HG03159 (cell line): Measurements from ENCODE around the gene RALGPS1.

Experiments used
- ATAC-seq: cut with Tn5 transposase; IDR thresholded peaks from one replicate; pipeline ENCODE4 v1.9.1; 2021; ENCODE audit warnings: mild to moderate bottlenecking, moderate library complexity; ENCODE audit not compliant: unreplicated experiment

Gene RALGPS1

DNA sequence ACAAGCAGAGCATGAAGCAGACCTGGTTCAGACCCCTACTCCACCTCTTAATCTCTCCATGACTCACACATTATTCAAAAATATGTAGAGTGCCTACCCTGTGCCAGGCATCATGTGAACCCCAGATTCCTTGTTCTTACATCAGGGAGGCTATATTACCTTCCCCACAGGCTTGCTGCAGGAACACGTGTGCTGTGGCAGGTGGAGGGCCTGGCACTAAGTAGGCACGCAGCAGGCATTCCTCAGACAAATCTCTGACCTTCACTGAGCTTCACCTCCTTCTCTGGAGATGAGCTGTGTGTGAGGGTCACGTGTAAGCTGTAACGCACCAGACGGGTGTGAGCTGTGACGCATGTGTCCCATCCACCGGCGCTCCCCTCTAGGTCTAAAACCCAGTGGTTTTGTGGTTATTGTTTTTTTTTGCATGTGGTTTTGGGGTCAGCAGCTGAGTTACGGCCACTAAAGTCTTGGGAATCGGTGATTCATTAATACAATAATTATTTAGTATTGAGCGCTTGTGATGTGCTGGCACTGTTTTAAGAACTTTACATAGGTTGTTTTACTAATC lies 177.5 kb downstream of the RALGPS1 start:
- ATAC-seq, result no peak

DNA sequence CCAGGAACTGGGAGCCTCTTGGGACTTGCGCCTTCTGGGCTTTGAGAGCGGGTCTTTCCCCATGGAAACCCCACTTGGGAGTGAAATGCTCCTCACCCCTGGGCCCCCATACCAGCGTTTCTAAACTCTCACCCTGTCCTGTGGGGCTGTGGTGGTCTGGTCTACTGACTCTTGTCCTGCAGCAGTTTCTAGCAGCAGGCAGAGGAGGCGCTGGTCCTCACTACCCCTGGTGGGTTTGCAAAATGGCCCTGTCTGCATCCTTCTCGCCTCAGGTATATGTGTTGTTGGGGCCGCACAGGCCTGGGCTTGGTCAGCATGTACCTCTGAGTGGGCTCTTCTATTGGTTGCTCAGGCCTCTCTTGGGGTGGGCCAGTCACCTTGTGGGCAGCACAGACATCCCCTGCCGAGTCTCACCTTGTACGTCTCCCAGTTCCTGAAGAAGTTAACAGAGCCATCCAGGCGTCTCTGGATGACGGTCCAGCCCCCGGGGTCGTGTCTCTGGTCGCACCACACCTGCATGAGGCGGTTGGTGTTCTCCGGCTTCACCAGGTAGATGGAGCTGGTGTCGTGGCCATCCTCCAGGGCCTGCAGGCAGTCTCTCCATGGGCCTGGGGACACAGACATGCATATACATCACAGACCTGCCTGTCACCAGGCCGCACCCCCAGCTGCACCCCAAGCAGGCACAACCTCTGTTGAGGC lies 178.9 kb downstream of the RALGPS1 start:
- no peak for ATAC-seq

DNA sequence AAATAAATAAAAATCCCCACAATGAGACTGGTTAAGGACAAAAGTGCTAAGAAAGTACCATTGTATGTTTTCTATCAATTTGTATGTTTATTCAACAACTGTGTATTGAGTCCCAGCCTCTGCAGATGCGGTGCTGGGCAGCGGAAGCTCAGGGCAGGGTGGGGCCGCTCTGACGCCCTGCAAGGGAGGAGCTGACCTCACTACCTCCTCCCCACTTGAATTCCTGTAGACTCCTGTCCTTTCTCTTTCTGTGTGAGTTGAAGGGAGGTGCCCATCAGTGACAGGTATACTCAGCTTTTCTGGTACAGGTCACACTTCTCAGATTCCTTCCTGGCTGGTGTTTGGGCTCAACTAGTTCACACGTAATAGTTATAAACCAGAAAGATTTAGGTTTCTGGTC lies 180.8 kb downstream of the RALGPS1 start:
- ATAC-seq, result no peak

DNA sequence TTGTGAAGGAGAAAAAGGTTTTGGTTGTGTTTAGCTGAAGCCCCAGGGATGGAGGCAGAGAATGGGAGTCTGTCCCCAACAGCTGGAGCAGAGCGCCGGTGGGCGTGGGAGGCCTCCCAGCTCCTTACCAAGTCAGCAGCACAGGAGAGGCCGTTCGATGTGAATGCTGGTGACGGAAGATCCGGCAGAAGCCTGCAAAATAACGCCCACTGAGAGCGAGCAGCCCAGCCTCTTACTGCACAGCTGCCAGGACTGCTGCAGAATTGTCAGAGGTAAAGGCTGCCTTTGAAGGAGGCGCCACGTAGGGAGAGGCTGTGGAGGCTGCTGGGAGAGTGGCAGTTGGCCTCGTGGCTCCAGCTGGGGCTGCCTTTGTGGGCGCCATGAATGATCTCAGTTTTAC lies 181.6 kb downstream of the RALGPS1 start:
- no peak for ATAC-seq

DNA sequence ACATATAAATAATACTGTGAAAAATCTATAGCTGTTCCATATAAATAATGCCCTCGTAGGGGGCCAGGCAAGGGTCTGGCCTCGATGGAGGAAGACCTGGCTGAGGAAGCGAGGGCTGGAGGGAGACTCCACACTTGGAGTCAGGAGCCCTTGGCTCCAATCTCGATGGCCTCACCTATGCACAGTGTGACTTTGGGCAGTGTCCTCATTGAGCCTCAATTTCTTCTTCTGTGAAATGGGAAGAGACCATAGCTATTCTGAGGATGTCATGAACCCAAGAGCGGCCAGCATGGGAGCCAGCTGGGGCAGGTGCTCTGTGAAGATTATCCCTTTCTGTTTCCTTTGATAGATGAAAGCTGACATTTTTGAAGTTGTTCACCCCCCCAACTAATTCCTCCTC lies 183.1 kb downstream of the RALGPS1 start:
- ATAC-seq, result no peak

DNA sequence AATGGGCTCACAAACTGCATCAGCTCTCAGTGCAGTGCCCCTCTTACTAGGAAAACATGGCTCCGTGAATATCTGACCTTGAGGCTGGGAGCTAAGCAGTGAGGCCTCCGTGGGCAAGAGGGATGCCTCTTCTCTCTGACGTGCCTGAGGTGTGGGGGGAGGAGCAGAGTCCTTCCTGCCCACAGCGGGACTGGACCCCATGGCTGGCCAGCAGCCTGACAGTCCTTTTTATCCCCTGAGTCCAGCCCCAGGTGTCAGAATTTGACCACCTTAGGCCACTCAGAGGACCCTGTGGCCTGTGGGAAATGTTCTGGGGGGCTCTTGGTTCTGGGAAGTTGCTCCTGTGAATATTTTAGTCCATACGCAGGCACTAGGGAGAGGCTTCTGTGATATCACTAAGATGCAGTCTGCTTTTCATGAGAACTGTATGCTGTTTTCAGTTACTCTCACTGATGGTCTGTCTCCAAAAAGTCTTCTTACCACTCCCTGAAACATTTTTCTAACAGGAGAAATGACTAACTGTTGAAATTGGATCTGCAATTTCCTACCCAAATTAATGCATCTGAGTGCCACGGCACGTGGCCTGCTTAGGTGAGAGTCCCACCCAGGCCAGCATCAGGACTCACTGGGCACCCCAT lies 184.5 kb downstream of the RALGPS1 start:
- no peak for ATAC-seq

DNA sequence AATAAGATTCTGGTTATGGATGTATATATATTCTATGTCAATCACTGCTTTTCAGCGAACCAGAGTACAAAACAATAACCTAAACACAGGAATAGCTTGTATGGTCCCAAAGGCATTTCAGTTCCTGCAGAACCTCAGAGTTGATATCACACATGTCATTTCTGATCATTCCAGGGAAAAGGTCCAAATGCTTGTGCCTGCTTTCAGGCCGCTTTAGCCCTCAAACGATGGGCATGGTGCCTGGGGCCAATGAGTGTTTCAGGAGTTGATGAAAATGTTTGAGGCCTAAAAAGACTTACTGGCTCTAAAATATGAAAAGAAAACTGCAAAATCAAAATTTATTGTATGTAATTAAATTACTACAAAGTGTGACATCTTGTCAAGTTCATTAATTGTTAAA lies 185.1 kb downstream of the RALGPS1 start:
- no peak for ATAC-seq

DNA sequence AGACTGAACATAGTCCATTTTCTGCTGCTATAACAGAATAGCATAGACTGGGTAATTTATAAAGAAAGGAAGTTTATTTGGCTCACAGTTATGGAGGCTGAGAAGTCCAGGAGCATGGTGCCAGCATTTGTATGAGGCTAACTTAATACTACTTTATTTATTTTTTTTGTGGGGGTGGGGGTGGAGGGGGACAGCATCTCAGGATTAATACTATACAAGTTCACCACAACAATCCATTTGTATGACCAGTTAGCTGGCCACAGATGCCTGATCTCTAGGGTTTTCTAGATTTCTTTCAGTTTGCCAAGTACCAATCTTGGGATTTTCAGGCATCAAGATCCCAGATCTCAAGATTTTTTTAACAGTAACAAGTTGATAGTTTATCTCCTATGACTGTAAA lies 187.6 kb downstream of the RALGPS1 start:
- no peak for ATAC-seq

DNA sequence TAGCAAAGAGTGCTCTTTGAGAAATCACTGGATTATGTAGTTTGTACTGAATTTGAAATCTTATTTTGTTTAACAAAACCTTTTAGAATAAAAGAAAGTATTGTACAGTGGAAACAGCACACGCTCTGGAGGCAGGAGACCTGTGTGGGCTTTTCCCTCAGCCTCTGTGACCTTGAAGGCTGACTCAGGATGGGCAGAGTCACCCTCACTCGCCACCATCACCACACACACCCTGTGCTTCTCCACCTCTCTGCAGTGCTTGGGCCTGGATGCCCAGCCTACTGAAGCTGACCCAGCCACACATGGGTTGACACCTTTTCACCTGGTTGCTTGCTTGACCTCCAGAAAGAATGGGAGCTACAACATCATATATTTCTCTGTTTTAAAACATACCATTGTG lies 188.2 kb downstream of the RALGPS1 start:
- ATAC-seq, result no peak

DNA sequence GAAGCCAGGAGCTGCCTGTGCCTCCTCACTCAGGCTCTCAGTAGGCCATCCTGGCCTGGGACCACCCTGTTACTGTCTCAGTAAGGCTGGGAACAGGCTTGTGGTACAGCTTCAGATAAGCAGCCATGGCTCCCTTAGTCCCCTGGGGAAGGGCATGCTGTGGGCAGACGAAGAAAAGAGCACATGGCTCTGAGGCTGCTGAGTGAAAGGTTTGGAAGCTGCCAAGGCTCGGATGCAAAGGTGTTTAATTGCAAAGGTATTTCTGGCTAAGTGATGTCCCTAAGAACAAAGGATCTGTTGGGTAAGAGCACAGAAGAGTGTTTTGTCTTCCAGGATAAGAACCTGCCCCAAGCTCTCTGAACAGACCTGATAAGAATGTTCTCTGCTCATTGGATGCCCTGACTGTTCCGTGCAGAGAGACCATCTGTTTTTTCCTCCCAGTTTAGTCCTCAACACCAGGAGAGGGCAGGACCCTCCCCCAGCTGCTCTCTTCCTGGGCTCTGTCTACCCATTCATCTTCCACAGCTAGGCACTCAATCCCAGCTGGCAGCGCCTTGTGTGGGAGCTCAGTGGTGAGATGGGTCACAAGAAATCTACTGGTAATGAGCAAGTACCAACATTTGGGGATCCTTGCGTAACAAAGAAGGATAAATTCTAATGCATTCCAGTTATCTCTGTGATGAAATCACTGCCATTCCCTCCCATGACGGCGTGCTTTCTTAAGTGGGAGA lies 190.2 kb downstream of the RALGPS1 start:
- ATAC-seq, result no peak

DNA sequence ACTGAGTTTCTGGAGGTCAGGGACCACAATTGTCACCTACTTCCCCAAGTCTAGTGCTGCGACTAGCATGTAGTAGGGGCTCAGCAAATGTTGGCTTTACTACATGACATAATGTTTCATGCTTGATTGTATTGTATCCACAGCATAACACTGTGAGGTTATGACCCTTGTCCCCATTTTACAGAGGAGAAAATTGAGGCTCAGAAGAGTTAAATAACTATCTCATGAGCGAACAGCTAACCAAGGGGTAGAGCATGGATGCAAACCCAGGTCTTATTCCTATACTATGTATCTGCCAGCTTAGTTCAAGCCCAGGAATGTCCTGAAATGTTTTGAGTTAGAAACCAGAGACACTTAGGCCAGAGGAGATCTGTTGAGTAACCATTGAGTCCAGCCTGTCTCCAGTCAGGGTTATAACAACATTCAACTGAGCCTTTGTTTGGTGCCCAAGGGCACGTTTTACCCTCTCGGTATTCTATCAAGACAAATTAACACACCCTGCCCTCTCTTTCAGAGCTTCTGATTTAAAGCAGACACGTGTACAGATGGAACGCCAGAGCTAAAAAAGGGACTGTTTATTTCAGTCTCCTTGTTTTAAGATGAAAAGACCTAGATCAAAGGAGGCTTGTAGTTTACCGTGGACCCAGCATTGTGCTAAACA lies 191.4 kb downstream of the RALGPS1 start:
- ATAC-seq, result no peak

DNA sequence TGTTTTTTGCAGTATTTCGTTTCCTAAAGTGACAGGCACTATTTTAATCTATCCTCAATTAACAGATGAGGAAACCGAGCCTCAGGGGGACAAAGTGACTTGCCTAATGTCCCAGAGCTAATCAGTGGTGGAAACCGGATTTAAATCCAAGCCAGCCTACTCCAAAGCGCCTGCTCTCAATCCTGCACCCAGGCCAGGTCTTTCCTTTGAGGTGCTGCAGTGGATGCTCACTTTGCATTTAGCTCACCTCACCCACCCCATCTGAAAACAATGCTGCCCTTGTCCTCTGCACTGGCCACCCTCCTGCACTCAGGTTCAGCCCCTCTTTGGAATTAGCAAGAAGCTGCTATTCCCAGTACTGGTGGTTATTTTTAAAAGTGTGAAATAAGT lies 191.9 kb downstream of the RALGPS1 start:
- ATAC-seq, result no peak

DNA sequence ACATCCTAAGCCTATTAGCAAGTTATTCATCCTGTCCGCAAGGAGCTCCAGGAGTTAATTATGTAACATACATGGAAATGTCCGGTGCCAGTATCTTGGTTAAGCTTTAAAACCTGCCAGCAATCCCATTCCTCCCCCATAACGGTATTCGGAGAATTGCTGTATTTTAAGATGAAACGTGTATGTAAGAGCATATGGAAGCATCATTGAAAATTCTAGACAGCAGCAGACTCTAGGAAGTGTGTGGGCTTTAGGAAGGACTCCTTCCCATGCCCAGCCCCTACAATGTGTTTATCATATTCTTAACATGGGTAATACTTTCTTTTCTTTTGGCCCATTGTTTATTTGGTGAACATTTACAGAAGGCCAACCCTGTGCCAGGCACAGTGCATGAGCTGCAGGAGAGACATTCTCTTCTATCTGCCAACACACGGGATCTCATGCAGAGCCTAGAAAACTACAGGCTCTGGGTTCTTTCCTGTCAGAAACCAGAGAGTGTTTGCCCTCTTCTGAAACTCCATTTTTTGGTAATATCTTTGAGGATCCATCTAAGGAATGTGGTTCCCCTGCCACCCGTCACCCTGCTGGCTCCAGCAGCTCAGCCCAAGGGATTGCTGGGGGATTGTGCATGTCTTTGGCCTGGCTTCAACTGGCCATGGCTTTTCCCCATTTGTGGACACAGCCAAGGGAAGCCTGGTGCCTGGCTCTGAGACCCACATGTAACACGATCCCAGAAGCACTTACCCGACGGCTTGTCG lies 192.8 kb downstream of the RALGPS1 start:
- ATAC-seq, result no peak

DNA sequence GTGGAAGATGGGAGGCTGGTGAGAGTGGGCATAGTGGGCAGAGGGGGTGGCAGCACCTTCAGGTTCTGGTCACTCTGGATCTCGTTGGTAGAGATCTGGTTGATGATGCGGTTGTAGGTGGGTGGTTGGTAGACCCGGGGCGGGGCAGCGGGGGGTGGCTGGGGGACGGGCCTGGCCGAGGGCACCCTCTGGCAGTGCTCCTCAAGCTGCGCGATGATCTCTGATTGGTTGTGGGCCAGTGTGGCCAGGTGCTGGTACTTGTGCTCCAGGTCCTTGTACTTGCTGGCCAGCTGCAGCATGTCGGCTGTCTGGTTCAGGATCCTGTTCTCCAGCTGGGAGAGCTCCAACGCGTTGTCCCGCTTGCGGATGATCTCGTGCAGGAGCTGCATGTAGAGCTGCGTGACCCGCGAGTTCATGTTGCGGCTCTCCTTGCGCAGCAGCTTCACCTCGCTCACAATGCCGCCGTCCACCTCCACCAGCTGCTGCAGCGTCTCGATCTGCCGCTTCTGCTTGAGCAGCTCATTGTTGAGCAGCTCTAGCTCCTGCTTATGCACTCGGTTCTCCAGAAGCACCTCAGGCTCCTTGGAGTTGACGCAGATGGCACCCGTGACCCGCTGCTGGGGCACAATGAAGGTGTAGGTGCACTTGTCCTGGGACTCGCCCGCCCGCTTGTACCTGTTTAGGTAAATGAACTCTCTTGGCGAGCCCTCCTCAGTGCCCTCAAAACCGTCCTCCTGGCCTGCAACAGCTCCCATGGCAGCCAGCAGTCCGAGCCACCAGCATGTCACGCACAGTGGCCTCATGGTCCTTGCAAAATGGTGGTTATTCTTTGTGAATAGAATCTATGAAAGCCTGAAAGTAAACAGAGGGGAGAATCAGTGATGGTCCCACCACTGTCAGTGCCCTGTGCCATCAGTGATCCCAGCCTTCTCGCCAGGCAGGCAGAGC lies 193.6 kb downstream of the RALGPS1 start:
- ATAC-seq, result no peak

DNA sequence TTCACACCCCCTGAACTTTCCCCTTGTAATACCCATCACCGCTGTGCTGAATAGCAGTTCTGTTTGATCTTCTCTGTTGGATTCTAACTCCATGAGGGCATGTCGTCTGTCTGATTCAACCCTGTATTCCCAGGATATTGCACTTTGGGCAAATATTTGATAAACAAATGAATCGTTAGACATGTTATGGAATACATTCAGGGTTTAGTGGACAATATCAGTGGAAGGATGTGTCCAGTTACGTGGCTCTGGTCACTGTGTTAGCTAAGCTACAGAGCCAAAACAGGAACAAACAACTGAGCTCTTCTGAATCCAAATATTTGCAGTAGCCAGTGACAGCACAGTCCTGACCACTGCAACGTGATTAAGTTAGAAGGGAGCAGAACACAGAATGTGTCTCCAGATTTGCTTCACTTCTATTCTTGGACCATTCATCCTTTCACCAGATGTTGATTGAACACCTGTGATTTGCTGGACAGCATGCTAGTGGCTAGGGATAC lies 194.7 kb downstream of the RALGPS1 start:
- ATAC-seq, result no peak

DNA sequence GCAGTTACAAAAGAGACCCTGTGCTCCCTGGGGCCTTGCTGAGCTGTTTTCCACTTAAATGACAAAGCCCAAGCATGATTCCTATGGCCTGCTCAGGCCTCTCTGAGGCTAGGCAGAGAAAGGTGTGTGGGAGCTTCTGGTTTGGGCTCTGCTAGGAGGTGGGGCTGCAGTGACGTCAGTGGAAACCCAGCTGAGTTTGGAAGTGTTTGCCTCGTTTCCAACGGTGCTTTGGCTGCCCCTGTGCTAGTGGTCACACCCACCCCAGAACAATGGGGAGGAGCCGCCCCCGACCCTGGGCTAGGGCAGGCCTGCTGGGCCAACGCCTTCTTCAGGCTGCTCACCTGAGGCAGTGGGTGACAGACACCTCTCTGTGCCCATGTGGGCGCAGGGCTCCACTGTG lies 197.5 kb downstream of the RALGPS1 start:
- ATAC-seq, result no peak

DNA sequence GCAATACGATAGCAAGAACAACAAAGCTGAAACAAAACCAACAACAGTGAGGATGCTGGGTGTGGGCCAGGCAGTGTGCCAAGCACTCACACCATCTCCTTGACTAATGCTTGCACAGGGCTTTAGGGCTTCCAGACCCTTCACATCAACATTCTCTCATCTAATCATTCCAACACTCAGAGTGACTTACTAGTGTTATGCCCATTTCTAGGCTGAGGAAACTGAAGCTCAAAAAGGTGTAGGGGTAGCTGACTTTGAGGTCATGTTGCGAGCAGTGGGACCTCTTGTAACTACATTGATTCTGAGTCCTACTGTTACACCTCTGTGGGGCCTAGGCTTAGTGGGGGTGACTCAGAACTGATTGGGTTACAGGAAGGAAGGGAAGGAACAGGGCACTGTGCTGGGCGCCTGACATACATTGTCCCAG lies 198.2 kb downstream of the RALGPS1 start:
- ATAC-seq, result no peak

DNA sequence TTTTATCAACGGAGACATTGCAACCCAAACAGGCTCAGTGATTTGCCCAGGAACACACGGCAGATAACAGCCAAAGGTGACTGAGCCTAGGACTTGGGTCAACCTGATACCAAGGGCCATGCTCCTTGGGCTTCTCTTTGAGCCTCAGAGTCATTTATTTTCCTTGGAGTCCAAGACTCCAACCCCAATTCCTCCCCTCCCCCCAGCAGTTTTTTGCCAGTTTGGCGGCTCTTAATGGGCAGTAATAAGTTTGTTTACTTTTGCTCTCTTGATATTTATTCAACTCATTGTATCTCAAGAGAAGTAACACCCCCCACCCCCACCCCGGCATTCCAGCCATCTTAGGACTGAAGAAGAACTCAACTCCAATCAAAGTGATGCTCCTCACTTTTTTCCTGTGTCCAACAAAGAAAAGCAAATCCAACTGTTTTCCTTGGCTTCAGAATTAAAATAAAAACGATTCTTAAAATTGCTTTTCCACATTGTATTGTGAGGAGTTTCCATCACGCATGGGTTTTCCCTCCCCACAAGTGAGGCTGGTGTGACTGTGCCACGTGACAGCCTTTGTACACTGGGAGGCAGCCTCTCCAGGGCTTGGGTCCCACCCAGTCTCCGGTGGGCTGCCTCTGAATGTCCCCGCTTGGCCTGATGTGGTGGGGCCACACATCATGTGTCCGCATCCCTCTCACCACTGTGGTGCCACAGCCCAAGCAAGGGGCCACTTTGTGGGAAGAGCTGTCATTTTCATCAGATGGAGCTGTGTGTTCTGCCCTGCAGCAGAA lies 198.8 kb downstream of the RALGPS1 start:
- ATAC-seq, result no peak

DNA sequence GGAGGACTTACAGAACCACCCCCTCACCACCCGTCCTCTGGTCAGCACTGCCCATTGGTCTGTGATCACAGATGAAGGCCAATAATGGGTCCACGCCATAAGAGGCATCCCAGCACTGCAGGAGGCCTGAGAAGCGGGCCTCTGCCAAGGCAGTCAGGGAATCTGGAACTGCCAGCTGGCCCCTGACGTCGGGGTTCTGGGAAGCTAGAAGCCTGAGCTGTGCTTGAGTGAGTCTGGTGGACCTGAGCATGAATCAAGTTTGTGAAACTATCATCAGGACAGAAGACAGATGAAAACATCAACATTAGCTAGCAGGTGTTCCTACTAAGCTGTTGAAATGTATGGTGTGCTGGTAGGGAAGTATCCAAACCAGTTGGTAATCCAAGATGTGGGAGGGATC lies 200.0 kb downstream of the RALGPS1 start:
- no peak for ATAC-seq
